Activated CD8-positive, alpha-beta memory T cell treated with anti-CD3 and anti-CD28 coated beads, Interleukin-2, amount 50 U/mL, for 1 hour (primary cell): ENCODE data around the gene APOA5.
"Not testable (repeated sequence)": the region's sequence is repeated elsewhere in the genome, so short reads cannot be mapped to it uniquely, and the experiment has no call there.

ENCODE experiments used
- DNase-seq: peaks from one replicate; pipeline ENCODE4 v3.0.0-alpha.2; 2020; ENCODE audit errors: extremely low read depth

Gene APOA5

DNA sequence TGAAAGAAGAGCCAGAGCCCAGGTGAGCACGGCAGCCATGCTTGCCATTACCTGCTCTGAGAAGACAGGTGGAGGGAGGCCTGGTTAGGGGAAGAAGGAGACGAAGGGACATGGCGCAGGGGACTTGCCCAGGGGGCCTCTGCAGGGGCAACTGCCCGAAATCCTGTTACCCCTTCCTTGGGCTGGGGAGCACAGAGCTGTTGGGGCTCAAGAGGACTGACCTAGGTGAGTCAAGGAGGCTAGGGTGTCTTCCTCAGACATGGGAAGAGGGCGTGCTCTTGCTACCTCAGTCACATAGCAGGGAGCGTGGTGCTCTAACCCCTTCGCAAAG lies at the start of gene APOA5:
Gene APOA5 (minus strand): TSS at position 67 of the 331 bp plus-strand sequence. CDS start 19 bp downstream, at position 48.
- DNase-seq = no peak

- no peak for DNase-seq
Measured at GRCh38 chr11:116840746-116841296, 49.1 kb upstream of the APOA5 start.

DNA sequence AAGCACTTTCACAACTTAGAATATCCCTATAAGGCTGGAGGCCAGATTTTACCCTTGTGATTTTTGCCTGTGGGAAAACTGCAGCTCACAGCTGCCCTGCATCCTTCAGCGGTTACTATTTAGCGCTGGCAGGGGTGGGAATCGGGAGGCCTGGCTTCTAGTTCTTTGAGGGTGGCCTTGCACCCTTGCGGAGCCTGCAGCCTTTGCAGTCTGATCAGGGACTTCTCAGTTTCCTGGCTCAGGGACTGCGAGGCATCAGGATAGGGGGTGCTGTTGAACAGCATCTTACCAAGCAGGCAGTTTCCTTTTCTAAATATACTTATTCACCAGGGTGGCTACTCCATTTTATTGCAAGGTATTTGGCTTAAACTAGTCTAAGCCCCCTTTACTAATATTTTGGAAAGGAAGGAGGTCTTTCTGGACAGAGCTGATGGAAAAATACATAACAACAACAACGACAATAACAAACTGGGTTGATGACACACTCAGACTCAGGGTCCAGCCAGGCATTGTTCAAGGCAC lies 48.6 kb upstream of the APOA5 start:
- DNase-seq = no peak

- DNase-seq = no peak
Measured at GRCh38 chr11:116838321-116839084, 46.8 kb upstream of the APOA5 start.

DNA sequence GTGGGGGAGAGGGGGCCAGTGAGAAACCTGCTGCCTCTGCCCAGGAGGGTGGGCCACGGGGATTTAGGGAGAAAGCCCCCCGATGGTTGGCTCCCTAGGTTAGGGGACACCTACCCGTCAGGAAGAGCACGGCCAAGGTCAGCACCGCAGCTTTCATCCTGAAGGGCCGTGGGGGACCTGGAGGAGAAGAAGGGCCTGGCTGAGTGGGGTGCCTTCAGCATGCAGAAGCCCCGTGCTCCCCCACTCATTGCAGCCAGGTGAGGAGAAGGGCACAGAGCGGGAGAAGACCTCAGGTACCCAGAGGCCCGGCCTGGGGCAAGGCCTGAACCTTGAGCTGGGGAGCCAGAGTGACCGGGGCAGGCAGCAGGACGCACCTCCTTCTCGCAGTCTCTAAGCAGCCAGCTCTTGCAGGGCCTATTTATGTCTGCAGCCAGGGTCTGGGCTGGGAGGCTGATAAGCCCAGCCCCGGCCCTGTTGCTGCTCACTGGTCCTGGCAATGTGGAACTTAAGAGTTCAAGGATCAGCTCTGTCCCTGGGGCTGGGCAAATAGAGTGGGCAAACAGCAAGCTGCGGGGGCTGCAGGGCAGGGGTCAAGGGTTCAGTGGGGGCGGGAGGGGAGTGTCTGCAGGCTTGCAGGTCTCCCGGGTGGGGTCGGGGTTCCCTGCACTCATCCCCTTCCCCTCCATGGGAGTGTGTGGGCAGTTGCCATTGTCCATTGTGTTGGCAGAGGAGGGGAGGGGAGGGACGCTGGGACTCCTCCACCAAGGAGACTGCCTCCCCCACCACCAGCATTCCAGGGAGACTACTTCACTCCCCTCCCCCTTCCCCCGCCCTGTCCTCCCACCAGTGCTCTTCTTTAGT lies 45.8 kb upstream of the APOA5 start, which contains the start of gene APOA1:
Gene APOA1 (minus strand): TSS at position 392 of the 861 bp plus-strand sequence. CDS start 235 bp downstream, at position 157.
- no peak for DNase-seq

DNA sequence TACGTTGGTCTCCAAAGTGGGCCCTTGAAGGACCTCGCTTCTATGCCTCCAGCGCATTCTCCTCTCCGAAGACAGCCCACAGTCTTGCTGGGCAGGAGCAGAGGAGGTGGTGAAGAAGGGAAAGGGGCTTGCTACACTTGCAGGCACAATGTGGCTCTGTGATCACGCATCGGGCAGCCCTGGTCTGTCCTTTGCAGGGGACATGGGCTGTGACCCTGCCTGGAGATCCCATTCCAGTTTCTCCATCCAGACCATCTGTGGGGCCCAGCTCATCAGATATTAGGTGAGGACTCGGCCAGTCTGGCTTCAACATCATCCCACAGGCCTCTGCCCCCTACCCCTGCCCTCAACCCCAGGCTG lies 44.9 kb upstream of the APOA5 start:
- DNase-seq = no peak

DNA sequence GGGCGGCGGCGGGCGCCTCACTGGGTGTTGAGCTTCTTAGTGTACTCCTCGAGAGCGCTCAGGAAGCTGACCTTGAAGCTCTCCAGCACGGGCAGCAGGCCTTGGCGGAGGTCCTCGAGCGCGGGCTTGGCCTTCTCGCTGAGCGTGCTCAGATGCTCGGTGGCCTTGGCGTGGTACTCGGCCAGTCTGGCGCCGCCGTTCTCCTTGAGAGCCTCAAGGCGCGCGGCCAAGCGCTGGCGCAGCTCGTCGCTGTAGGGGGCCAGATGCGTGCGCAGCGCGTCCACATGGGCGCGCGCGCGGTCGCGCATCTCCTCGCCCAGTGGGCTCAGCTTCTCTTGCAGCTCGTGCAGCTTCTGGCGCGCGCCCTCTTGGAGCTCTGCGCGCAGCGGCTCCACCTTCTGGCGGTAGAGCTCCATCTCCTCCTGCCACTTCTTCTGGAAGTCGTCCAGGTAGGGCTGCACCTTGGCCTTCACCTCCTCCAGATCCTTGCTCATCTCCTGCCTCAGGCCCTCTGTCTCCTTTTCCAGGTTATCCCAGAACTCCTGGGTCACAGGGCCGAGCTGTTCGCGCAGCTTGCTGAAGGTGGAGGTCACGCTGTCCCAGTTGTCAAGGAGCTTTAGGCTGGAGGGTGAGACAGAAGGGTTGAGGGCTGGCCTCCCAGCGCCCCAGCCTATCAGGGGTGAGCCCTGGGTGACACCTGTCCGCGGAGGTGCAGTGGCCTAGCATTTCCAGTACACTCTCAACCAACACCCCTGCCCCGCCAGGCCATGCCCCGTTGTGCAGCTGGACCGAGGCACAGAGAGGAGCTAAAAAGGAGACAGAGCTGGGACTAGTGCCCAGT lies 44.3 kb upstream of the APOA5 start:
- peak; percentile 57 for DNase-seq

DNA sequence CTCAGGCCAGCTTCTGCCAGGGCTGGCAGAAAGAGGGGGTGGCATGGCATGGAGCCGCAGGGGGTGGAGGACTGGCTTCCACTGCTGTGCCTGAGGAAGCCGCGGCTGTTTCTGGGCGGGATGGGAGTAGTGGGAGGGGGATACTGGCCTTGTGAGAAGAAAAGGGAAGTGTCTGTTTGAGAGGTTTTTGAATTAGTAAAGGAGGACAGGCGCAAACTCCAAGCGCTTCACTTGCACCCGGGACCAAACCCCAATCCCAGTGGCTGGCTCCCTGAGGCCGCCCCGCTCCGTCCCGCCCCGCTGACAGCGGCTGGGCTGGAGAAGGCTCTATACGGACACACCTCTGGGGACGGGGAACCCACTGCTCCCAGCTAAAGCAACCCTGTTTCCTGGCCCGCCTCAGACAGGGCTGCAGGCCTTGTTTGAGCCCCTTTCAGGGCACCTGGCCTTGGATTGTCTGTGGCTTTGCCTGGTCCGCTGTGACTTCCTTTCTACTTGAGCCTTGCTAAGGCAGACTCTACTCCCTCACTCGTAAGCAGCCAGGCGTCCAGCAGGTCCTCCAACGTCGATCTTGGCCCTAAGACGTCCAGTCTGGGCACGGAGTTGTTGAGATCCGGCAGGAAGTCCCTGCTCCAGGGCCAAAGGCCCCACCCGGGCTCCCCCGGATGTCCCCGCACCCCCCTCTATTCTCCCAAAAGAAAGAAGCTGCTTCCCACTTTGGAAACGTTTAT lies 43.5 kb upstream of the APOA5 start:
- DNase-seq = no peak

GRCh38 chr11:116834535-116835041 lies 42.9 kb upstream of the APOA5 start:
- DNase-seq = not testable (repeated sequence)

- DNase-seq = no peak
Measured at GRCh38 chr11:116833816-116834534, 42.3 kb upstream of the APOA5 start.

- no peak for DNase-seq
Measured at GRCh38 chr11:116833491-116833815, 41.8 kb upstream of the APOA5 start.

- DNase-seq = no peak
Measured at GRCh38 chr11:116832350-116833290, 40.9 kb upstream of the APOA5 start.

DNA sequence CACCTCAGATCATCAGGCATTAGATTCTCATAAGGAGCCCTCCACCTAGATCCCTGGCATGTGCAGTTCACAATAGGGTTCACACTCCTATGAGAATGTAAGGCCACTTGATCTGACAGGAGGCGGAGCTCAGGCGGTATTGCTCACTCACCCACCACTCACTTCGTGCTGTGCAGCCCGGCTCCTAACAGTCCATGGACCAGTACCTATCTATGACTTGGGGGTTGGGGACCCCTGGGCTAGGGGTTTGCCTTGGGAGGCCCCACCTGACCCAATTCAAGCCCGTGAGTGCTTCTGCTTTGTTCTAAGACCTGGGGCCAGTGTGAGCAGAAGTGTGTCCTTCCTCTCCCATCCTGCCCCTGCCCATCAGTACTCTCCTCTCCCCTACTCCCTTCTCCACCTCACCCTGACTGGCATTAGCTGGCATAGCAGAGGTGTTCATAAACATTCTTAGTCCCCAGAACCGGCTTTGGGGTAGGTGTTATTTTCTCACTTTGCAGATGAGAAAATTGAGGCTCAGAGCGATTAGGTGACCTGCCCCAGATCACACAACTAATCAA lies 40.2 kb upstream of the APOA5 start:
- DNase-seq = no peak

DNA sequence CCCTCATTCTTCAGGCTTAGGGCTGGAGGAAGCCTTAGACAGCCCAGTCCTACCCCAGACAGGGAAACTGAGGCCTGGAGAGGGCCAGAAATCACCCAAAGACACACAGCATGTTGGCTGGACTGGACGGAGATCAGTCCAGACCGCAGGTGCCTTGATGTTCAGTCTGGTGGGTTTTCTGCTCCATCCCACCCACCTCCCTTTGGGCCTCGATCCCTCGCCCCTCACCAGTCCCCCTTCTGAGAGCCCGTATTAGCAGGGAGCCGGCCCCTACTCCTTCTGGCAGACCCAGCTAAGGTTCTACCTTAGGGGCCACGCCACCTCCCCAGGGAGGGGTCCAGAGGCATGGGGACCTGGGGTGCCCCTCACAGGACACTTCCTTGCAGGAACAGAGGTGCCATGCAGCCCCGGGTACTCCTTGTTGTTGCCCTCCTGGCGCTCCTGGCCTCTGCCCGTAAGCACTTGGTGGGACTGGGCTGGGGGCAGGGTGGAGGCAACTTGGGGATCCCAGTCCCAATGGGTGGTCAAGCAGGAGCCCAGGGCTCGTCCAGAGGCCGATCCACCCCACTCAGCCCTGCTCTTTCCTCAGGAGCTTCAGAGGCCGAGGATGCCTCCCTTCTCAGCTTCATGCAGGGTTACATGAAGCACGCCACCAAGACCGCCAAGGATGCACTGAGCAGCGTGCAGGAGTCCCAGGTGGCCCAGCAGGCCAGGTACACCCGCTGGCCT lies 38.7 kb upstream of the APOA5 start:
- DNase-seq = no peak

- DNase-seq = no peak
Measured at GRCh38 chr11:116829525-116830183, 38.0 kb upstream of the APOA5 start, which contains the start of gene APOC3. TSS of gene APOC3 (plus strand) at chr11:116829907. CDS start at chr11:116830583, 676 bp downstream.

DNA sequence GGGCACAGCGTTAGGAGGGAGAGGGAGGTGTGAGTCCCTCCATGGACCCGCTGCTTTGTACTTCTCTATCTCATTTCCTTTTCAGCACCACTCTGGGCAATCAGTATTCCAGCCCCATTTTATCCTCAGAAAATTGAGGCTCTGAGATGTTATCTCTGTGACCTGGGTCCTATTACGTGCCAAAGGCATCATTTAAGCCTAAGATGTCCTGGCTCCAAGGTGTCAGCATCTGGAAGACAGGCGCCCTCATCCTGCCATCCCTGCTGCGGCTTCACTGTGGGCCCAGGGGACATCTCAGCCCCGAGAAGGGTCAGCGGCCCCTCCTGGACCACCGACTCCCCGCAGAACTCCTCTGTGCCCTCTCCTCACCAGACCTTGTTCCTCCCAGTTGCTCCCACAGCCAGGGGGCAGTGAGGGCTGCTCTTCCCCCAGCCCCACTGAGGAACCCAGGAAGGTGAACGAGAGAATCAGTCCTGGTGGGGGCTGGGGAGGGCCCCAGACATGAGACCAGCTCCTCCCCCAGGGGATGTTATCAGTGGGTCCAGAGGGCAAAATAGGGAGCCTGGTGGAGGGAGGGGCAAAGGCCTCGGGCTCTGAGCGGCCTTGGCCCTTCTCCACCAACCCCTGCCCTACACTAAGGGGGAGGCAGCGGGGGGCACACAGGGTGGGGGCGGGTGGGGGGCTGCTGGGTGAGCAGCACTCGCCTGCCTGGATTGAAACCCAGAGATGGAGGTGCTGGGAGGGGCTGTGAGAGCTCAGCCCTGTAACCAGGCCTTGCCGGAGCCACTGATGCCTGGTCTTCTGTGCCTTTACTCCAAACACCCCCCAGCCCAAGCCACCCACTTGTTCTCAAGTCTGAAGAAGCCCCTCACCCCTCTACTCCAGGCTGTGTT lies 37.2 kb upstream of the APOA5 start:
- DNase-seq = no peak
